Prostate gland (tissue), 2 donors: ENCODE data around the gene GDF11.

ENCODE experiments used
- POLR2A ChIP-seq: fragments of 450-650 bp; IDR thresholded peaks from one replicate; pipeline ENCODE4 v1.6.1; 2016; ENCODE audit warnings: antibody characterized with exemption, mild to moderate bottlenecking
- POLR2AphosphoS5 ChIP-seq: sonication (generic); formaldehyde crosslinking; IDR thresholded peaks from one replicate; pipeline ENCODE4 v1.6.1; 2017; ENCODE audit warnings: antibody characterized with exemption
- TF ChIP-seq, protein P1 (sequence below), 4 experiments: fragments of 200-600 bp in 2 of 4; fragments of 450-650 bp in 2 of 4; sonication (generic) in 2 of 4; IDR thresholded peaks; 1 replicate in 3 of 4; 2 replicates in 1 of 4; pipeline ENCODE4 v1.5.1; 2016 to 2019; ENCODE audit warnings: antibody characterized with exemption in 4 of 4, mild to moderate bottlenecking in 2 of 4, moderate library complexity in 2 of 4

DNA sequence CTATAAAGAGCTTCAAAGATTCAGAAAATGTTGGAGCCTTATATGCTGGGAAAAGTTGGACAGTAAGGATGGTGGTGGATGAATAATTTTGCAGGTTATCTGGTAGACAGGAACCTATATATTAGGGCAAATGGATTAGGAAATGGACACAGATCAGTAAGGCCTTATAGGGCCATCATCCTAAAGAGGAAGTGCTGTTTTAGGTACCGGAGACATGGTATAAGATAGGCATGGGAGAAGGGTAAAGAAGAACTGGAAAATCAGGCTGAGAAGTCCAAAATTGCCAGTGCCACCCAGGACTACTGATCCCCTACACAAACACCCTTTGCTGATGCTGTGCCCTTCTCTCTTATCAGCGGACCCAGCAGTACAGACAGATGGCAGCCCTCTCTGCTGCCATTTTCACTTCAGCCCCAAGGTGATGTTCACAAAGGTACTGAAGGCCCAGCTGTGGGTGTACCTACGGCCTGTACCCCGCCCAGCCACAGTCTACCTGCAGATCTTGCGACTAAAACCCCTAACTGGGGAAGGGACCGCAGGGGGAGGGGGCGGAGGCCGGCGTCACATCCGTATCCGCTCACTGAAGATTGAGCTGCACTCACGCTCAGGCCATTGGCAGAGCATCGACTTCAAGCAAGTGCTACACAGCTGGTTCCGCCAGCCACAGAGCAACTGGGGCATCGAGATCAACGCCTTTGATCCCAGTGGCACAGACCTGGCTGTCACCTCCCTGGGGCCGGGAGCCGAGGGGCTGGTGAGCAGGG is 5.5 kb downstream of the GDF11 start:
- no peak for TF ChIP-seq POLR2A
- TF ChIP-seq POLR2AphosphoS5: no peak
- TF ChIP-seq, protein P1, sequence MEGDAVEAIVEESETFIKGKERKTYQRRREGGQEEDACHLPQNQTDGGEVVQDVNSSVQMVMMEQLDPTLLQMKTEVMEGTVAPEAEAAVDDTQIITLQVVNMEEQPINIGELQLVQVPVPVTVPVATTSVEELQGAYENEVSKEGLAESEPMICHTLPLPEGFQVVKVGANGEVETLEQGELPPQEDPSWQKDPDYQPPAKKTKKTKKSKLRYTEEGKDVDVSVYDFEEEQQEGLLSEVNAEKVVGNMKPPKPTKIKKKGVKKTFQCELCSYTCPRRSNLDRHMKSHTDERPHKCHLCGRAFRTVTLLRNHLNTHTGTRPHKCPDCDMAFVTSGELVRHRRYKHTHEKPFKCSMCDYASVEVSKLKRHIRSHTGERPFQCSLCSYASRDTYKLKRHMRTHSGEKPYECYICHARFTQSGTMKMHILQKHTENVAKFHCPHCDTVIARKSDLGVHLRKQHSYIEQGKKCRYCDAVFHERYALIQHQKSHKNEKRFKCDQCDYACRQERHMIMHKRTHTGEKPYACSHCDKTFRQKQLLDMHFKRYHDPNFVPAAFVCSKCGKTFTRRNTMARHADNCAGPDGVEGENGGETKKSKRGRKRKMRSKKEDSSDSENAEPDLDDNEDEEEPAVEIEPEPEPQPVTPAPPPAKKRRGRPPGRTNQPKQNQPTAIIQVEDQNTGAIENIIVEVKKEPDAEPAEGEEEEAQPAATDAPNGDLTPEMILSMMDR (IDR thresholded peaks at IDR 0.05): no peak
